Activated CD8-positive, alpha-beta T cell treated with anti-CD3 and anti-CD28 coated beads, Interleukin-2, amount 10 ng/mL, durations not matched to agents 7 days and 5 days (primary cell): ENCODE data around the gene THRB. TPM values are rescaled to one million over a fixed set of nuclear protein-coding genes. Genes with fewer than 3 reads are reported as not detected.

Experiments used
- ATAC-seq: fragments of 150-1000 bp; cut with Tn5 transposase; one replicate; pipeline ENCODE4 v1.10.0; 2021; ENCODE audit warnings: moderate library complexity
- CTCF ChIA-PET: fragments of 350-600 bp; sonication (Branson Sonifier 250); formaldehyde crosslinking; loops from one replicate; lab custom pipeline; 2021; ENCODE audit warnings: antibody characterized with exemption; lab: Charles Lee
- POLR2A ChIA-PET: fragments of 350-600 bp; sonication (Branson Sonifier 250); formaldehyde crosslinking; loops from one replicate; lab custom pipeline; 2021; ENCODE audit warnings: antibody characterized with exemption; lab: Charles Lee
- DNase-seq: peaks from one replicate; pipeline ENCODE4 v3.0.0-alpha.2; 2020
- H3K27ac Mint-ChIP-seq: one replicate; pipeline ENCODE4 v1.8.0; 2021; ENCODE audit warnings: mild to moderate bottlenecking, mixed read lengths
- H3K27me3 Mint-ChIP-seq: one replicate; pipeline ENCODE4 v1.8.0; 2021; ENCODE audit warnings: low read depth, mixed read lengths
- H3K36me3 Mint-ChIP-seq: one replicate; pipeline ENCODE4 v1.8.0; 2021; ENCODE audit warnings: low read depth, mixed read lengths
- H3K4me1 Mint-ChIP-seq: one replicate; pipeline ENCODE4 v1.8.0; 2021; ENCODE audit warnings: low read depth, mixed read lengths
- H3K4me3 Mint-ChIP-seq: one replicate; pipeline ENCODE4 v1.8.0; 2021; ENCODE audit warnings: mild to moderate bottlenecking, mixed read lengths
- H3K9me3 Mint-ChIP-seq: one replicate; pipeline ENCODE4 v1.8.0; 2022; ENCODE audit warnings: mixed read lengths; ENCODE audit not compliant: insufficient read depth
- total RNA-seq, 2 experiments: library from RNA; stranded (reverse); gene quantifications; one replicate each; pipeline ENCODE4 v1.2.3, GENCODE V29; 2021

The THRB gene
- total RNA-seq, 2 experiments from 2014 or later: not detected

DNA sequence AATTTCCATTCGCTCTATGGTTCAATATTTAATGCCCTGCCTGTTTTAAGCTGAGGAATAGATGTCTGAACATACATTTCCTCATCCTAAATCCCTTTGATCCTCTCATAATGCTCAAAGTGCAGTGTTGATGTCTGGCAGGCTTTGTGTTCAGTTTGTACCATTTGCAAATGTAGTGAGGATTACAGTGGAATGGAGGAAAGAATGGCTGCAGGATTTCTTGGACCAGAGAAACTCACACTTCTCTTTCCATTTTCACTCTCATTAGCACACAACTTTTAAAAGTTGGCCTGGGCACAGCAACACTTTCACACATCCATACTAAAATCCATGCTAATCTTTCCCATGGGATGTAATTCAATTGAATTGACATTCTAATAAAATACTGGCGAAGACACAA is 28.6 kb upstream of the THRB start:
- ChIA-PET POLR2A (no interaction called here), CTCF (no interaction called here)
- Mint-ChIP-seq H3K4me3 (no peak overlapping the region), H3K36me3 (no peaks in the 10 kb centered on the region), H3K27me3 (peaks cover 28% of the 10 kb centered on the region), H3K27ac (no peak overlapping the region), H3K9me3 (no peaks in the 10 kb centered on the region), H3K4me1 (no peaks in the 10 kb centered on the region)
- ATAC-seq: no peak
- no peak for DNase-seq

DNA sequence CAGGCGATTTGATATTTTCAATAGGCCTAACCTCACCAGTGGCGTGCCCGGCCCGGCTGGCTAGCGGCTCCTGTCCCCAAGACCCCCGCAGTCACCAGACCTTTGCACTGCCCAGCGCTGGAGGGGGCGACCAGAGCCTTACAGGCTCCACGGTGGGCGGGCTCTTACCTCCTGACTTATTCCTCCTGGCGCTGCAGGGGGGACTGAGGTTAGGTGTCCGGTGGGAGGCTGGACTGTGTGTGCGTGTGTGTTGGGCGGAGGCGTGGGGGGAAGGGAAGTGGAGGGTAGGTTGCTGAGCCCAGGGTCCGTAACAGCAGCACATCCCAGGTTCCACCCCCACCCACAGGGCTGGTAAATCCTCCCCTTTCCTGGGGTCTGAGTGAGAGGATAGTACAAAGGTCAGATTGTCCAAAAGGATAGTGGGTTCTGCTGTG is 27.5 kb upstream of the THRB start:
- DNase-seq (no peak), ATAC-seq (no peak)
- ChIA-PET POLR2A (no interaction called here), CTCF (no interaction called here)
- Mint-ChIP-seq H3K36me3 (no peaks in the 10 kb centered on the region), H3K9me3 (no peaks in the 10 kb centered on the region), H3K4me3 (no peak overlapping the region), H3K27ac (no peak overlapping the region), H3K4me1 (no peaks in the 10 kb centered on the region), H3K27me3 (peaks cover 28% of the 10 kb centered on the region)

DNA sequence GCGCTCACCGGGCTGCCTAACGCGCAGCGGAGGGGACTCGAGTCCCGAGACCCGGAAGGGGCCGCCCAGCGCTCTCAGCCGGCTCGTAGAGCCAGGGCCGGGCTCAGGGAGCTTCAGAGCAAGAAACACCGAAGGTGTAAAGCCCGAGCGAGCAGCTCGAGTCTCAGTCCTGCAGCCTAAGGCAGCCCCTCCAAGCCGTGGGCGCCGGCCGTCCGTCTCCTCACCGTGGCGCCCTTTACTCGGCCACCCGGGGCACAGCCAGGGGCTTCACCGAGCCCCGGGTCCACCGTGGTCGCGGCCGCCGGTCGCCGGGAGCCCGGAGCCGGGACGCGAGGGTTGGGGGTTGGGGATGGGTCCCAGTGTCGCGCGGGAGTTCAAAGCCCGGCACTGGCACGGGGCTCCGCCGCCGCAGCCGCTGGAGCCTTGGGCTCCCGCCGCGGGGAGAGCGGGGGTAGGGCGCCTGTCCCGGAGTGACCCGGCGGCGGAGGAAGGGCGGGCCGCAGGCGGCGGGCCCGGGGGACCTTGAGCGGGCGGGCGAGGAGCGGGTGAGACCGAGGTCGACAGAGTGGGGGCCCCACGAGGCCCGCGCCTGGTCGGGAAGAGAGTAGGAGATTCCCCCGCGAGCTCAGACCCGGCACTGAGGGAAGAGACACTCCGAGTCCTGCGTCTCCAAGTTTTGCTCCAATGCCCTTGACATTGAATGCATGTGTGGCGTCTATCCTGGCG is 26.9 kb upstream of the THRB start:
- H3K27me3 Mint-ChIP-seq: peaks cover 28% of the 10 kb centered on the region
- H3K4me1 Mint-ChIP-seq: no peaks in the 10 kb centered on the region
- H3K27ac Mint-ChIP-seq: no peak overlapping the region
- CTCF ChIA-PET: no interaction called here
- no peaks in the 10 kb centered on the region for H3K9me3 Mint-ChIP-seq
- DNase-seq (no peak), ATAC-seq (no peak)
- POLR2A ChIA-PET: no interaction called here
- no peak overlapping the region for H3K4me3 Mint-ChIP-seq
- H3K36me3 Mint-ChIP-seq: no peaks in the 10 kb centered on the region

DNA sequence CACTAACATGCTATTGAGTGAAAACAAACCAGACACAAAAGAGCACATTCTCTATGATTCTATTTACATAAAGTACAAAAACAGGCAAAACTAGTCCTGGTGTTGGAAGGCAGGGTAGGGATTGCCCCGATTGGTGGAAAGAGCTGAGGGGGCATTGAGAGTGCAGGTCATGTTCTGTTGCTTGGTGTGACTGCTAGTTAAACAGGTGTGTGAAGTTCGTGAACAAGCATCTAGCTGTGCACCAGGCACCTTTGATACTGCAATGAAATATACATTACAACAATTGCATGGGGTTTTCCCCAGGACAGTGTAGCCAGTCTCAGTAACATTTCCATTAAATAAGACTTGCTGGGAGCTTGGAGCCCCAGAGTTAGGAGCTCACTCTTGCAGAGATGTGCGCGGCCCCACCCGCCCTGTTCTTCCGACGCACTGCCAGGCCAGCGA is 26.3 kb upstream of the THRB start:
- POLR2A ChIA-PET: no interaction called here
- DNase-seq (no peak), ATAC-seq (no peak)
- no peaks in the 10 kb centered on the region for H3K9me3 Mint-ChIP-seq
- peaks cover 28% of the 10 kb centered on the region for H3K27me3 Mint-ChIP-seq
- H3K27ac Mint-ChIP-seq: no peak overlapping the region
- no peaks in the 10 kb centered on the region for H3K36me3 Mint-ChIP-seq
- CTCF ChIA-PET: no interaction called here
- no peaks in the 10 kb centered on the region for H3K4me1 Mint-ChIP-seq
- no peak overlapping the region for H3K4me3 Mint-ChIP-seq

DNA sequence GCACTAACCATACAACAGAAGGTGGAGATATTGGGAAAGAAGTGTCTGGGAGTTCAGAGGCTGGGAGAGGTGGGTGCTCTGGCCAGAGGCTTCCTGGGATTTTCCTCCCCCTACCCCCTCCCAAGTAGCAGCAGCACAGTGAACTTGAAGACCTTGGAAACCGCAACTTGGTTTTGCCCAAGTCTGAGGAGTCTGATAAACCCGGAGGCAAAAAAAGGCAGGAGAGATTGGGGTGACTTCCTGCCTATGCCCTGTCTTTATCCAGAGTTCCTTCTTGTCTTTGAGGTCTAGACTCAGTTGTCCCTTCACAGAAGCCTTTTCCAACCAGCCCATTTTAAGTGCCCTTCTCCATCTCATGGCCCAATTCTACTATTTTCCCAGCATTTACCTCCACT is 25.4 kb upstream of the THRB start:
- DNase-seq (no peak), ATAC-seq (no peak)
- Mint-ChIP-seq H3K4me3 (no peak overlapping the region), H3K36me3 (no peaks in the 10 kb centered on the region), H3K27ac (no peak overlapping the region), H3K4me1 (no peaks in the 10 kb centered on the region), H3K9me3 (no peaks in the 10 kb centered on the region), H3K27me3 (peaks cover 28% of the 10 kb centered on the region)
- ChIA-PET CTCF (no interaction called here), POLR2A (no interaction called here)

DNA sequence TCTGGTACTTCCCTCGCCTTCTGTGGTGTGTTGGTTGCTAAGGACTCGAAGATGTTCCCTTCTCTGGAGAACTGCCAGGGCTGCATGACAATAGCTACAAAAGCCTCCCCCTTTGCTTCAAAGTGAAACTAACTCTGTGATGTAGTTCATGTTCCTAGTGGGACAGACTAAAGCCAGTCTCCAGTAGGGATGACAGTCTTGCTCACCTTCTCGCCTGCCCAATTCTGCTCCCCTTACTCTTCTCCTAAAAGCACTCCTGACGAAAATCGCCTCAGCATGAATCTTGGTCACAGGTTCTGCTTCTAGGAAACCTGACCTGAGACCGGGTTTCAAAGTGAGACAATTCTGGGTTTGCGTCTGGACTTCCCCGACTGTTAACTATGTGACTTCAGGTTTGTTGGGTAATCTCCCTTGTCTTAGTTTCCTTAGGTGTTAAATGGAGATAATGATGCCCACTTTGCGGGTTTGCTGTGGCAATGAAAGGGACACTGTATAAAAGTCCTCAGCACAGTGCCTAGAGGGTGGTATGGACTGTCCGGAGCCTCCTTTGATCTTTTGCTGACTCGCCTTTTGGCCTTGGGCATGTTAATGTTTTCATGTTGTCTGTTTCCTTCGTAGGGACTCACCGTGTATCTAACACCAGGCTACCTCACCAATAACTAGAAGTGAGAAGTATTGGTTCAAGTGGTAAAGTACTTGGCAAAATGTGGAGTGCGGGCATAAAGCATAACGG is 24.9 kb upstream of the THRB start:
- DNase-seq: no peak
- no peak for ATAC-seq
- POLR2A ChIA-PET: no interaction called here
- Mint-ChIP-seq H3K27ac (no peak overlapping the region), H3K9me3 (no peaks in the 10 kb centered on the region), H3K27me3 (peaks cover 28% of the 10 kb centered on the region), H3K36me3 (no peaks in the 10 kb centered on the region), H3K4me3 (no peak overlapping the region), H3K4me1 (no peaks in the 10 kb centered on the region)
- CTCF ChIA-PET: no interaction called here

DNA sequence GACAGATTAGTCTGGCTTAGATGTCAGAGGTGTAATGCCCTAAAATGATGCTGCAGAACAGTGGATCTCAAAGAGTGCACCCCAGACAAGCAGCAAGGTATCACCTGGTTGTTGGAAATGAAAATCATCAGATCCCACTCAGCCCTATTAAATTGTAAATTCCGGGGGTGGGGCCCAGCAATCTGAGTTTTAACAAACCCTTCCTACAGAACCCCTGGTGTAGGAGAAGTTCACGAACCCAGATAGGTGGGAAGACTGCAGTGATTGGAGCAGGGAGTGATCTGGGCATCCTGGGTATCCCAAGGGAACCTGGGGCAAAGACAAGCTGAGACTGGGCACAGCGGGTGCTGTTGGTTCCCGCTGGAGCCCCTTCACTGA is 24.3 kb upstream of the THRB start:
- no peak for ATAC-seq
- ChIA-PET POLR2A (no interaction called here), CTCF (no interaction called here)
- Mint-ChIP-seq H3K36me3 (no peaks in the 10 kb centered on the region), H3K9me3 (no peaks in the 10 kb centered on the region), H3K27ac (no peak overlapping the region), H3K4me3 (no peak overlapping the region), H3K4me1 (no peaks in the 10 kb centered on the region), H3K27me3 (peaks cover 24% of the 10 kb centered on the region)
- DNase-seq: no peak

DNA sequence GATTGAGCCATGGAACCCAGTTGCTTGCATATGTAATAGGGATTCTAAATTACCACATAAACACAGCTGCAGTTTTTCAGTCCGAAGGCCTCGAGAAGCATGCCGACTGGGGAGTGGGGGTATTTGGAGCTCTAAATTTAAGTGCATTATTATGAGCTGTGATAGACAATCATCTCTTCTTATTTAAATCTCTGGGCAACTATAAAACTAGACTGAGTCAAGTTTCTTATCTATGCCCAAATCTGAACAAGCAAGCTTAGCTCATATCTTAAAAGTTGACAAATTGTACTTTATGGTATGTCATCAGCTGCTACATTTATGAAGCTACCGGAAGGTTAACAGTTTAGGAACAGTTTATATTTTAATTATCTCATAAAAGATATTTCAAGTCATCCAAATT is 19.5 kb upstream of the THRB start:
- CTCF ChIA-PET: no interaction called here
- no peak for ATAC-seq
- no peak overlapping the region for H3K4me3 Mint-ChIP-seq
- H3K27ac Mint-ChIP-seq: no peak overlapping the region
- no peaks in the 10 kb centered on the region for H3K9me3 Mint-ChIP-seq
- no peaks in the 10 kb centered on the region for H3K4me1 Mint-ChIP-seq
- no peak for DNase-seq
- POLR2A ChIA-PET: no interaction called here
- H3K36me3 Mint-ChIP-seq: no peaks in the 10 kb centered on the region
- no peaks in the 10 kb centered on the region for H3K27me3 Mint-ChIP-seq

DNA sequence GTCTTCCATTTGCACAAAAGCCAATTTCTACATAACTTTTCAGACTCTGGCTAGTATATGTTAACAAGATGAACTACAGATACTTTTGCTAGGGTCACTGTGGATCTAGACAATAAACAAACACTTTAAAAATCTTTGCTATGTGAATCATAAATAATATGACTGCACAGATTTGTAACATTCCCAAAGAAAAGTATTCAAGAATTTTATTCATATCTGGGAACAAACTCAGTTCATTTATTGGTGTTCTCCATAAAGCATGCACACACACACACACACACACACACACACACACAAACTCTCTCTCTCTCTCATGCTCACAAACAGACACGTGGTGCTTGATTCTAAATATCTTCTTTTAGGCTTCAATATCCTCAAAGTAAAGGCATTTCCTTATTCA is 18.8 kb upstream of the THRB start:
- Mint-ChIP-seq H3K36me3 (no peaks in the 10 kb centered on the region), H3K27me3 (no peaks in the 10 kb centered on the region), H3K4me3 (no peak overlapping the region), H3K4me1 (no peaks in the 10 kb centered on the region), H3K27ac (no peak overlapping the region), H3K9me3 (no peaks in the 10 kb centered on the region)
- no peak for DNase-seq
- no peak for ATAC-seq
- CTCF ChIA-PET: no interaction called here
- POLR2A ChIA-PET: no interaction called here

DNA sequence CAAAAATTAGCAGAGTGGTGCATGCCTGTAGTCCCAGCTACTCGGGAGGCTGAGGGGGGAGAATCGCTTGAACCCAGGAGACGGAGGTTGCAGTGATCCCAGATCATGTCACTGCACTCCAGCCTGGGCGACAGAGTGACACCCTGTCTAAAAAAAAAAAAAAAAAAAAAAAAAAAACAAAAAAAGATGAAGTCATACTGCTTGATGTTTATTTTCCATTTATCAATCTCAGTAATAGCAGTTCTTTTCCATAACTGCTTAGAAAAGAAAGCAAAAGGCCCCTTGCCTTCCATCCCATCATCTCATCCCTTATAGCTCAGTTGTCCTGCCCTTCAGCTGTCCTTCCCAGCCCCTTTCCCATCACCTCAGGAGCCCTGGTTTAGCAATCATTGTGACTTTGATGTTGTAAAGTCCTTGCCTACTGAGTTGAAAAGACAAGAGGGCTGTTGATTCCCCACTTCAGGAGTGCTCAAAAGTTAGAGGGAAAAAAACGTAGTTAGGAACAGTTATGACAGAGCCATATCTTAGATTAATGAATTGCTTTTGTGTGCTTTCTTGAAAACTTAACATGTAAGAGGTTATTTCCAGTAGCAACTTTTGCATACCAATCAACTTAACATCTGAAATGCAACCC is 18.0 kb upstream of the THRB start:
- no peaks in the 10 kb centered on the region for H3K27me3 Mint-ChIP-seq
- H3K4me3 Mint-ChIP-seq: no peak overlapping the region
- ChIA-PET POLR2A (no interaction called here), CTCF (no interaction called here)
- no peaks in the 10 kb centered on the region for H3K4me1 Mint-ChIP-seq
- ATAC-seq (no peak), DNase-seq (no peak)
- no peaks in the 10 kb centered on the region for H3K36me3 Mint-ChIP-seq
- no peaks in the 10 kb centered on the region for H3K9me3 Mint-ChIP-seq
- H3K27ac Mint-ChIP-seq: no peak overlapping the region

DNA sequence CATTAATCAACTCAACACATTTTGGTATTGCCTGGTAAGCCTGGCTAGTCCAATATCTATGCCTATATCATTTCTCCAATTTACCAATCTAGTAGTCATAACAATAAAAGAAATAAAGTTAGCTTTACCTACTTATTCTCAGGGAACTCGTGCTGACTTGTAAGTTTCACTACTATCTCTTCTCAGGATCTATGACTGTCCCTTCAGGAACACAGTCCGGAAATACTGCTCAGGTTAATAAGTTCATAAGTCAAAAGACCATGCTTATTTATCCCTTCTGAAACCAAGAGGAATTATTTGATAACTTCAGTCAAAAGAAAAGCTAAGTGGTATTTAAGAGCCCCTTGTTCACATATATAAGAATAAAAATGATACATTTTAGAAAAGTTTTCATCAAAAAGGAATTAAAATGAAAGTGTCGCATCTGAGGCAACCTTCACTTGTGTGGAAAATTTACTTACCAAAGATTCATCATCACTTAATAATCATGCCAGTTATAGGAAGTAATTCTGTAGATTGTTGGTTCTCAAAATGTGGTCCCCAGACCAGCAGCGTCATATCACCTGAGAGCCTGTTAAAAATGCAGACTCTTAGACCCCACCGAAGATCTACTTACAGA is 15.5 kb upstream of the THRB start:
- CTCF ChIA-PET: no interaction called here
- Mint-ChIP-seq H3K27me3 (no peaks in the 10 kb centered on the region), H3K36me3 (no peaks in the 10 kb centered on the region), H3K4me3 (no peak overlapping the region), H3K4me1 (no peaks in the 10 kb centered on the region), H3K27ac (no peak overlapping the region), H3K9me3 (no peaks in the 10 kb centered on the region)
- POLR2A ChIA-PET: no interaction called here
- ATAC-seq: no peak
- no peak for DNase-seq

DNA sequence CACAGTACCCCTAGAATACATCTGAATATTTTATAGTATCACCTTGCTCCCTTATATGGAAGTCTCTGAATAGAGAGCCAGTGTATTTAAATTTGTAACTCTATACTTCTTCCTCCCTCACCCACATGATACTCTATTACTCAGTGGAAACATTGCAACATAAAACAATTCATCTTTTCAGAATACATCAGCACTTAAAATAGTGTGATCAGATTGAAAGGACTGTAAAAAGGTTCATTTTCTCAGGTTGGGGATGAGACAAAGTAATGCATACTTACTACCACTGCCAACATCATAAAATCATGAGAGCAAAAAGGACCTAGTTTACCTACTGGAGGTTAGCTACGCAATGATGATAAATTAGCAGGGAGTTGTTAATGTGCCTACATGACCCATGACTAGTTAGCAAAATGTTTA is 13.8 kb upstream of the THRB start:
- H3K27me3 Mint-ChIP-seq: no peaks in the 10 kb centered on the region

More for the DNA sequence above, 13.8 kb upstream of the THRB start:
- H3K9me3 Mint-ChIP-seq: no peaks in the 10 kb centered on the region
- ChIA-PET CTCF (no interaction called here), POLR2A (no interaction called here)
- no peaks in the 10 kb centered on the region for H3K36me3 Mint-ChIP-seq
- no peaks in the 10 kb centered on the region for H3K4me1 Mint-ChIP-seq
- DNase-seq (no peak), ATAC-seq (no peak)
- no peak overlapping the region for H3K4me3 Mint-ChIP-seq
- no peak overlapping the region for H3K27ac Mint-ChIP-seq
